SH-SY5Y (cell line): Measurements from ENCODE around the gene NODAL.

Experiments used
- GATA2 ChIP-seq: IDR thresholded peaks from 2 replicates; pipeline ENCODE4 v1.6.1; 2011; ENCODE audit warnings: mild to moderate bottlenecking, low read depth, low read length
- GATA3 ChIP-seq: IDR thresholded peaks from 2 replicates; pipeline ENCODE4 v1.6.1; 2011; ENCODE audit warnings: low read depth, mild to moderate bottlenecking, low read length, moderate library complexity

- TF ChIP-seq GATA2, result no peak
- TF ChIP-seq GATA3, result no peak
These were observed 3.3 kb upstream of the NODAL start for GRCh38 chr10:70444744-70445143.
